Heart right ventricle (tissue), 16 donors: Measurements from ENCODE around the gene TOMM6. TPM values are rescaled to one million over a fixed set of nuclear protein-coding genes. Genes with fewer than 3 reads are reported as not detected.
"Not testable (repeated sequence)": the region's sequence is repeated elsewhere in the genome, so short reads cannot be mapped to it uniquely, and the experiment has no call there.

Experiments used
- ATAC-seq, 8 donors: fragments of 200-7000 bp; cut with Tn5 transposase; one replicate each; pipeline ENCODE4 v1.9.1; 2020; ENCODE audit warnings: mild to moderate bottlenecking in 8 of 8, moderate library complexity in 8 of 8, moderate number of reproducible peaks in 1 of 8
- DNase-seq, 2 donors: peaks; one replicate each; pipeline ENCODE4 v3.0.0-alpha.2; 2020
- H3K27ac ChIP-seq, 10 donors: fragments of 200-600 bp; sonication (generic) in 2 of 10; one replicate each; pipeline versions ENCODE4 v1.5.0 to v1.8.0; 2020 to 2022; ENCODE audit warnings: mild to moderate bottlenecking in 3 of 10
- H3K27me3 ChIP-seq, 7 donors: fragments of 200-600 bp; one replicate each; pipeline ENCODE4 v1.8.0; 2021 to 2022; ENCODE audit warnings: mild to moderate bottlenecking in 2 of 7
- H3K36me3 ChIP-seq, 9 donors: fragments of 200-600 bp; sonication (generic) in 1 of 9; one replicate each; pipeline versions ENCODE4 v1.5.0 to v1.8.0; 2020 to 2022; ENCODE audit warnings: mild to moderate bottlenecking in 2 of 9
- H3K4me1 ChIP-seq, 9 donors: fragments of 200-600 bp; sonication (generic) in 1 of 9; one replicate each; pipeline versions ENCODE4 v1.5.0 to v1.8.0; 2020 to 2022; ENCODE audit warnings: mild to moderate bottlenecking in 4 of 9
- H3K4me3 ChIP-seq, 10 donors: fragments of 200-600 bp; sonication (generic) in 2 of 10; one replicate each; pipeline versions ENCODE4 v1.5.0 to v1.8.0; 2020 to 2022; ENCODE audit warnings: mild to moderate bottlenecking in 7 of 10, moderate library complexity in 2 of 10
- H3K9me3 ChIP-seq, 11 donors: fragments of 200-600 bp in 10 of 11; sonication (generic) in 2 of 11; one replicate each; pipeline versions ENCODE4 v1.5.0 to v1.8.0; 2013 to 2022; ENCODE audit warnings: mild to moderate bottlenecking in 2 of 11, control low read depth in 1 of 11, moderate library complexity in 1 of 11
- CTCF ChIP-seq, 9 donors: fragments of 200-600 bp; sonication (generic) in 2 of 9; IDR thresholded peaks; one replicate each; pipeline versions ENCODE4 v1.5.0 to v1.8.0; 2021 to 2022; ENCODE audit warnings: antibody characterized with exemption in 9 of 9, mild to moderate bottlenecking in 5 of 9, moderate library complexity in 1 of 9
- WGBS, 2 donors: extraction: QIAGEN DNeasy Blood & Tissue Kit; methylation state at CpG; one replicate each; pipeline ENCODE4 v1.1.7; 2013; ENCODE audit warnings: inconsistent platforms in 1 of 2; 5-methylcytosine and 5-hydroxymethylcytosine counted together
- intact Hi-C, 10 donors: fragments of 100-400 bp; cut with DNase I; formaldehyde crosslinking; loops; one replicate each; pipeline versions ENCODE4 v1.11.1 to v1.14.2; 2022
- polyA plus RNA-seq, 2 donors: library from polyadenylated mRNA; stranded (reverse); fragments of 200-250 nt; gene quantifications; one replicate each; pipeline ENCODE4 v1.2.3, GENCODE V29; 2013
- total RNA-seq, 10 donors: library from RNA; stranded (reverse); fragmentation: NEBNext Ultra II Directional in 3 of 10; extraction: Animal tissue kit (Norgen Biotek cat#: 25700) in 3 of 10; gene quantifications; one replicate each; pipeline versions ENCODE4 v1.2.1 to v1.2.4, GENCODE V29; 2021 to 2023
- donor health status: Arrhythmogenic right ventricular cardiomyopathy.
- donor health status: ischemic (EF 13 %, LVEDD 7.1; RV severe dilation, severe dysfunction).
- donor health status: healthy with polysubstance abuse.
- donor health status: DM: no; HTN: yes; CAD: no.
- donor health status: DM: no; HTN: no; CAD: no.
- donor health status: ischemic (EF 25% LVEDD 6.9; RV normal size, moderate dysfunction).
- donor health status: ischemic (EF 25% LVEDD 5.7; RV mildly dilated, moderate dysfunction).
- donor health status: healthy.
- donor health status: DM: yes; HTN: yes; CAD: no.
- donor health status: Ischemic cardiomyopathy.
- donor health status: ischemic (EF 35%, LVEDD 5.7; RV mildly dilated, moderate dysfunction).
- donor health status: nonischemic (EF 11% LVEDD 7.7; RV severe dilation, severe dysfunction).
- donor health status: DM: yes; HTN: yes; CAD: no.
- donor health status: PGD.
- donor health status: ischemic (EF 29% LVEDD 5.4; RV normal size, mild dysfunction).
- donor health status: nonischemic (EF 23%, LVEDD 6.1; RV moderate dilation, normal function).

The TOMM6 gene
- total and polyA plus RNA-seq, 12 donors: 135 to 291 (median 186) TPM

- Histone ChIP-seq H3K9me3 (no peaks in the 10 kb centered on the region), H3K27me3 (no peaks in the 10 kb centered on the region), H3K4me3 (no peak overlapping the region), H3K4me1 (no peaks in the 10 kb centered on the region), H3K27ac (no peak overlapping the region), H3K36me3 (no peaks in the 10 kb centered on the region)
- DNase-seq: no peak
- intact Hi-C loops: no loop called here
- WGBS, 2 donors: 78 to 87% methylated on average over 6 of the region's 6 CpGs
- TF ChIP-seq CTCF (IDR thresholded peaks at IDR 0.05): no peak
- no peak for ATAC-seq
Measured at GRCh38 chr6:41758641-41759035, 28.9 kb upstream of the TOMM6 start.

GRCh38 chr6:41759106-41759904 is 28.2 kb upstream of the TOMM6 start:
- H3K4me1 ChIP-seq: no peaks in the 10 kb centered on the region
- ATAC-seq: peak in 1 of 8 donors; percentile 9
- TF ChIP-seq CTCF (IDR thresholded peaks at IDR 0.05): no peak
- intact Hi-C loops: no loop called here
- no peaks in the 10 kb centered on the region for H3K9me3 ChIP-seq
- no peaks in the 10 kb centered on the region for H3K27me3 ChIP-seq
- no peak overlapping the region for H3K4me3 ChIP-seq
- DNase-seq: no peak
- 89 to 93% methylated on average over 13 of the region's 13 CpGs for WGBS, 2 donors
- no peaks in the 10 kb centered on the region for H3K36me3 ChIP-seq
- H3K27ac ChIP-seq: no peak overlapping the region

GRCh38 chr6:41759905-41760579 is 27.5 kb upstream of the TOMM6 start:
- Histone ChIP-seq H3K27ac (no peak overlapping the region), H3K27me3 (no peaks in the 10 kb centered on the region), H3K9me3 (no peaks in the 10 kb centered on the region), H3K4me1 (no peaks in the 10 kb centered on the region), H3K4me3 (no peak overlapping the region), H3K36me3 (no peaks in the 10 kb centered on the region)
- DNase-seq (no peak), ATAC-seq (peak in 1 of 8 donors; percentile 14)
- TF ChIP-seq CTCF (IDR thresholded peaks at IDR 0.05): no peak
- intact Hi-C loops: no loop called here
- 77 to 83% methylated on average over 2 of the region's 2 CpGs for WGBS, 2 donors

DNA sequence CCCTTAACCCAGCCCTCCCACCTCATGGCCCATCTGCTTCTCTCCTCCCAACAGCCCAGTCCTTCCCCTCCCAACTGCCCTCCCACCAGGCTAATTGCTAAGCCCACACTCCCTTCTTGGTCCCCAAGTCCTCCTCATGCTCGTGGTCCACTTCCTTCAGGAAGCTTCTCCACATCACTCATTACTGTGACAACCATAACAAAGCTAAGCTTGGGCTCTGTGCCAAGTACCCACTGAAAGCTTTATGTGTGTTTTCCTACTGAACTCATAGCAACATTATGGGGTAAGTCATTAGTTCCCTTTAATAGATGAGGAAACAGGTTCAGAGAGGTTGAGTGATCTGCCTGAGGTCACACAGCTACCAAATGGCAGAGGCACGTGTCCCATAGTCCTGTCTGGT is 24.0 kb upstream of the TOMM6 start:
- H3K36me3 ChIP-seq: no peaks in the 10 kb centered on the region
- peaks cover 4 to 23% (median 18%) of the 10 kb centered on the region in 9 donors for H3K4me1 ChIP-seq
- TF ChIP-seq CTCF (IDR thresholded peaks at IDR 0.05): no peak
- no peaks in the 10 kb centered on the region for H3K27me3 ChIP-seq
- intact Hi-C loops: no loop called here
- WGBS, 2 donors: 45 to 48% methylated on average over 2 of the region's 2 CpGs
- no peak overlapping the region for H3K4me3 ChIP-seq
- DNase-seq (no peak), ATAC-seq (no peak)
- H3K27ac ChIP-seq: no peak overlapping the region
- no peaks in the 10 kb centered on the region for H3K9me3 ChIP-seq

GRCh38 chr6:41766043-41766664 is 21.3 kb upstream of the TOMM6 start:
- Histone ChIP-seq H3K4me1 (peaks cover 4 to 30% (median 18%) of the 10 kb centered on the region in 9 donors), H3K36me3 (peaks cover 0 to 23% (median 6%) of the 10 kb centered on the region in 9 donors), H3K27ac (peak overlapping the region in 4 of 10 donors; percentile 67 to 85 (median 76))
- DNase-seq, H3K27me3 ChIP-seq, intact Hi-C loops, H3K4me3 ChIP-seq, H3K9me3 ChIP-seq: not testable (repeated sequence)
- WGBS, 2 donors: 93 to 94% methylated on average over 4 of the region's 4 CpGs
- ATAC-seq: peak in 1 of 8 donors; percentile 20
